Pulmonary artery endothelial cell (primary cell): Measurements from ENCODE around the gene NNMT. TPM values are rescaled to one million over a fixed set of nuclear protein-coding genes. Genes with fewer than 3 reads are reported as not detected.
A peak's percentile ranks its signal among the peaks of the same experiment; 100 is the strongest.

Source experiments
- DNase-seq: peaks from one replicate; pipeline ENCODE4 v3.0.0-alpha.2; 2011; ENCODE audit warnings: low read depth, low spot score
- total RNA-seq: library from RNA; depleted of rRNA; stranded (reverse); fragments of >200 nt; gene quantifications from 2 replicates; pipeline ENCODE4 v1.2.3, GENCODE V29; 2014

The NNMT gene
- total RNA-seq, 1 donor from 2014 or later, result 362 TPM

DNA sequence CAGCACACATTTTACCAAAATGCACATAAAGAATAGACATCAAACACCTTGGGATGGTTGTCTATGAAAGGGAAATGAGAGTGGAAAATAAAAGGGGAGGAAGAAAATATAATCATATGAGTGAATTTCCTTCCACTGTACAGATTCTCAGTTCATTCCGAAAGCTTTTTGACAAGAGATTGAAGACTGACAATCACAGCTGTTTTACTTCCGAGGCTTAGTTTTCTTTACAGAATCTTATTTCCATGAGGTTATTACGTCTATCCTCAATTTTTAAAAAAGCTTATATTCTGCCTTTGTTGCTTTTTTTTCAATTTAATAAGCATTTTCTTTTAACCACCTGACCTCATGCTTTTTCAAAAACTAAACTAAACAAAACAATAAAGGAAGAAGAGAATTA, 12.8 kb upstream of the NNMT start:
- no peak for DNase-seq

DNA sequence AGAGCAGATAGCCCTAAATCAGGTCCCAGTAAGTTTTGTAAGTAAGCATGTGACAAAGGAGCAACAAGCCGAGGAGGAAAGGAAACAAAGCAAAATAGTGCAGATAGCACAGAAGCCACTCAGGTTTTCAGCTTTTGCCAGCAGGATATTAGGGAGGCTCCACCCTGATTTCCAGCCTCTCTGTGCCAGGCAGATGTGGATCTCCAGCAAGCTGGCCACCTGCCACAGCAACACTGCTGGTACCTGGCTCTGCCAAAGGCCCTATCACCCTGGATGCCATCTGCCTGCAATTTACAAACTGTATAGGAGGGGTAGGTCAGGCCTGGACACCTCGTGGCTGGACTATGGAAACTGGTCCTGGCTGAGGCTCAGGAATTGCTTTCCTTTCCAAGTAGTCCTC, 12.2 kb upstream of the NNMT start:
- DNase-seq, result no peak

DNA sequence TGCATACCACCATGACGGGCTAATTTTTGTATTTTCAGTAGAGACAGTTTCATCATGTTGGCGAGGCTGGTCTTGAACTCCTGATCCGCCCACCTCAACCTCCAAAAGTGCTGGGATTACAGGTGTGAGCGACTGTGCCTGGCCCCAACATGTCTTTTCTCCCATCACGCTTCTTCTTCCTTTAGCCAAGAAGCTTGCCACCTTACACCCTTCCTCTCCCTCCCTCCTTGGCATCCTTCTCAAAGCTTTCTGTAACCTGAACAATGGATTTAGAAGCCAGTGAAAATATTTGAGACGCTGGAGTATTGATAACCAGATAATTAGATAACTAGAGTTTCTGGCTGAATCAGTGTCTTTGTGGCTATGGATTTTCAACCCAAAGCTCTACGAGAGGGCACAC, 11.3 kb upstream of the NNMT start:
- DNase-seq, result no peak

GRCh38 chr11:114285599-114285998, 10.6 kb upstream of the NNMT start:
- no peak for DNase-seq

- DNase-seq, result no peak
Measured at GRCh38 chr11:114286229-114286628, 10.0 kb upstream of the NNMT start.

GRCh38 chr11:114287154-114287553, 9.0 kb upstream of the NNMT start:
- no peak for DNase-seq

DNA sequence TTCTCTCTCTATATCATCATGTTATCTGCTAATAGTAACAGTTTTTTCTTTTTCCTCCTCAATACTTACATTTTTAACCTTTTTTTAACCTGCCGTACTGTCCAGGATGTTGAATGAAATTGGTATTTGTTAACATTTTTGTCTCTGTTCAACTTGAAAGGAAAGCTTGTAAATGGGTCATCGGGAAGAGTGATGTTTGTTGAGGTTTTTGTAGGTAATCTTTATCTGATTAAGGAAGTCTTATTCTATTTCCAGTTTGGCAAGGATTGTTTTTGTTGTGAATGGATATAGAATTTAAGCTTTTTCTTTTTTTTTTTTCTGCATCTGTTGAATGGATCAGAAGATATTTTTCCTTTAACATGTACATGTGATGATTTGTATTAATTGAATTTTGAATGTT, 8.1 kb upstream of the NNMT start:
- DNase-seq, result no peak

DNA sequence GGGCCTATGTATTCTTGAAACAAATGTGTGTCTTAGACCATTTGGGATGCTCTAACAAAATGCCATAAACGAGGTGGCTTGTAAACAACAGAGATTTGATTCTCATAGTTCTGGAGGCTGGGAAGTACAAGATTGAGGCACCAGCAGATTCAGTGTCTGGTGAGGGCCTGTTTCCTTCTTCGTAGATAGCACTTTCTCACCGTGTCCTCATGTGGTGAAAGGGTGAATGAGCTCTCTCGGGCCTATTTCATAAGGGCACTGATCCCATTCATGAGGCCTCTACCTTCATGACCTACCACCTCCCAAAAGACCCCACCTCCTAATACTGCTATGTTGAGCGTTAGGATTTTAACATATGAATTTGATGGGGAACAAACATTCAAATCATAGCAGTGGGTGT, 6.4 kb upstream of the NNMT start:
- DNase-seq, result no peak

GRCh38 chr11:114290503-114291235, 5.5 kb upstream of the NNMT start:
- no peak for DNase-seq

- DNase-seq, result no peak
Measured at GRCh38 chr11:114291381-114291780, 4.8 kb upstream of the NNMT start.

DNA sequence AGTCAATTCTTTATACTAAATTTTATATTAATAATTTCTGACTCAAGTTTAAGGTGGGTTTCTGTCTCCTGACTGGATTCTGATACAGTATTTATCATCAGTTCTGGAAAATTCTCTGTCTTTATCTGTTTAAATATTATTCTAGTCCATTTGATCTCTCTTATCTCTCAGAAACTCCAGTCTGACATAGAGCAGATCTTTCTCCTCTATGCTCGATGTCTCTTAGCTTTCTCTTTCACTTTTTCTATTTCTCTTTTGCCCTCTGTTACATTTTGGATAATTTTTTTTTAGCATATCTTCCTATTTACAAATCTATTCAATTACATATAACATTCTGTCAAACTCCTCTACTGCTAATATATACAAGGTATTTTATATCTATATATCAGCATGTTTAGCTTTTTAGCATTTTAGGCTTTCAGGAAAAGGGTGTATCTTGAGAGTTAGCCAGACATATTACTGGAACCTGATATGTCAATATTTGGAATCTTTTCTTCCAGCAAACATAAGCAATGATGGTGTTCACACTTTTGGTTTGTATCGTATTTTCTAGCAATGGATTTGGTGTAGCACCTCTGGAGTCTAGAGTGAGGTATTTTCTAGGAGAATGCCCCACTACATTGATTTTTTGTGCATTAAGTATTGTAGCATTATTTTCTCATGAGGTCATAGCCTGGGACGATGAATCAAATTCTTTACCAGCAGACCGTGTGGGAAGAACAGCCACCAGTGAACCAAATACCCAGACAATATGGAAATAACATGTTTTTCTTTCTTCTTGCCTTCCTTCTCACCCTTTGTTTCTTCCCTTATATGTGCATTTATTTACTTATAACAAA, 4.1 kb upstream of the NNMT start:
- DNase-seq, result peak; percentile 80

DNA sequence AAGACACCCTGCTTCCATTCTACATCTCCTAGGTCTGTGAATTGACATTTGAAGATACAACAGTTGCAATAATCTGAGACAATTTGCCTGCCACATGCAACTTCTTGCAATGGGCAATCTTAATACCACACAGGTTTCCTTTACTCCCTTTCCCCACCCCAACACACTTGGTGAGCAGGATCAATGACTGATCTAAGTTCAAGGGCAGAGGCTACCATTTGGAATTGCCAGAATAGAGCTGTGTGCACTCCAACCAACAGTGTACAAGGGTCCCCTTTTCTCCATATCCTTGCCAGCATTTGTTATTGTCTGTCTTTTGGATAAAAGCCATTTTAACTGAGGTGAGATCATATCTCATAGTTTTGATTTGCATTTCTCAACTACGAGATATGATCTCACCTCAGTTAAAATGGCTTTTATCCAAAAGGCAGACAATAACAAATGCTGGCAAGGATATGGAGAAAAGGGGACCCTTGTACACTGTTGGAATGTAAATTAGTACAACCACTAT, 2.9 kb upstream of the NNMT start:
- no peak for DNase-seq

- no peak for DNase-seq
Measured at GRCh38 chr11:114296605-114297372, 590 bp downstream of the NNMT start.

DNA sequence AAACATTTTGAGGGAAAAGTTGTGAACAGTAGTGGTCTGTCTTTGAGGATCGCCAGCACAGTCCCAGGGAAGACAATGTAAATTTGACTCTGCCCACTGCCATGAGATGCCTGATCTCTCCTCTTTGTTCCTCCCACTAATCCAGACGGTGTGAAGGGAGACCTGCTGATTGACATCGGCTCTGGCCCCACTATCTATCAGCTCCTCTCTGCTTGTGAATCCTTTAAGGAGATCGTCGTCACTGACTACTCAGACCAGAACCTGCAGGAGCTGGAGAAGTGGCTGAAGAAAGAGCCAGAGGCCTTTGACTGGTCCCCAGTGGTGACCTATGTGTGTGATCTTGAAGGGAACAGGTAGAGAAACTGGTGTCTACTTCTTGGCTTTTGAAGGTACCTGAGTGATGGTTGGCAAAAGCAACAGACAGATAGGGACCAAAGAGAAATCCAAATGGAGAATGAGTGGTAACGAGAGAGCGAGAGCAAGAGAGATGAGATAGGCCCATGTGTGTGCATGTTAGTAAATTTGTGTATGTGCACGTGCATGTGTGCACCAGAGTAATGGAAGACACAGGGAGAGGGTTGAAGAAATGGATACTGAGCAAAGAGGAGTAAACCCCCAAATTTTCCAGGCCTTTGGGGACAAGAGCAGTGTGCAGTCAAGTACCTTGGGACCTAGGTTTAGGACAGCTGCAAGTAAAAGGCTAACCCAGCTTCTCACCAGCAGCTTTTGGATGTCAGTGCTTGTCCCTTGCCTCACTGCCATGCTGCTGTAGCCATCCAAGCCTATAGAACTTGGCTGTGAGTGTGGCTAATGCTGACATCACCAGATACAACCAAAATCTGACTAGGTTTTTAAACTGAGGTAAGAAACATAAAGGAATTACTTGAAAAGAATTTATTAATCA, 1.9 kb downstream of the NNMT start:
- no peak for DNase-seq

DNA sequence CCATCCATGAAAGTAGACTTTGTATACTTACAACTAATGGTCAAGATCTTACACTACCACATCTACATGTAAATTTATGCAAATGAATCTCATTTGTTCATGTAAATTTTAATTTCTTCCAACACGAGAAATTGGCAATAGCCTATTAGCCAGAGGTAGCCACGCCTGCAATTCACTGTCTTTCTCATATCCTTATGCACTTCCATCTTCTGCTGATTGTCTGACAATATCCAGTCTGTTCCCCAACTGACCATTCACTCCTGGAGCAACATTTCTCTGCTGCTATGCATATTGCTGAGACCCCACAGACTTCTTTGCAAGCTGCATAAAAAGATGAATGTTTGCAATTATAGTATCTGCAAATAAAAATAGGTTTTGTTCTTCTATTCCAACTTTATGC, 2.5 kb downstream of the NNMT start:
- DNase-seq, result no peak

GRCh38 chr11:114301088-114301487, 4.9 kb downstream of the NNMT start:
- DNase-seq, result no peak

DNA sequence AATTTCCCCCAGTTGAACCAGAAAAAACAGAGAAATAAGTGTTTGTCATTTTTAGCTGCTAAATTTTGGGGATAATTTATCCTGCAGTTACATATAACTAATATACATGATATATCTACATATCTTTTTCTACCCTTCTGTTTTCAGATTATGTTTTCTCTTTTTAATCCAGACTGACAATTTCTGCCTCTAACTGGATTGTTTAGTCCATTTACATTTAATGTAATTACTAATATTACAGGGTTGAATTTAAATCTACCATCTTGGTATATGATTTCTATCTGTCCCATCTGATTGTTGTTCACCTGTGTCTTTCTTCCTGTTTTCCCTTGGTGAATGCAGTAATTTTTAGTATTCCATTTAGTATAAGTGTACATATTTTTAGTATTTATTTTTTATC, 5.7 kb downstream of the NNMT start:
- no peak for DNase-seq

DNA sequence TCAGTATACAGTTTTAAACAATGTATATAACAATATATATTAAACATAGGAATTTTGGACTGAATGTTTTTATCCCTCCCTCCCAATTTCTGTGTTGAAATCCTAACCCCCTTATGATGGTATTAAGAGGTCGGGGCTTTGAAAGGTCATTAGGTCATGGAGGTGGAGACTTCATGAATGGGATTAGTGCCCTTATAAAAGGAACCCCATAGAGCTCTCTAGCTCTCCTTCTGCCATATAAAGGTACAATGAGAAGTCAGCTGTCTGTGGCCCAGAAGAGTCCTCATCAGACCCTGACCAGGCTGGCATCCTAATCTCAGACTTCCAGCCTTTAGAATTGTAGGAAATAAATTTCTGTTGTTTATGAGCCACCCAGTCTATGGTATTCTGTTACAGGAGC, 6.5 kb downstream of the NNMT start:
- no peak for DNase-seq

- no peak for DNase-seq
Measured at GRCh38 chr11:114304065-114304464, 7.9 kb downstream of the NNMT start.

DNA sequence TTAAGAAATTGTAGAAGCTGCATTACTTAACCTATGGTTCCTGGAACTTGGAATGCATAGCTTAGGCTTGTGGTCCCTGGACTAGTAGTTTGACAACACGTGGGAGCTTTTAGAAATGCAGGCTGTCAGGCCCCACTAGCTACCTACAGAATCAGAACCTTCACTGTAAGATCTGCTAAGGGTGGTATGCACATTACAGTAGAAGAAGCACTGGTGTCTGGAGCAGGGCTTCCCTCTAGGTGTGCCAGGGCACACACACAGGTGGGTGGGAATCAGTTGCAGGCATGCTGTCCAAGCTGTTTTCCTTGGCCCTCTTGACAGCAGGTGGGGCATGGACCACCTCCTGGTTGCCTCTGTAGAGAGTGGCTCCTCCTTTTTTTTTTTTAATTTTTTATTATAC, 8.8 kb downstream of the NNMT start:
- no peak for DNase-seq
